22Rv1 (cell line): ENCODE data around the gene IQGAP1.
"Not testable (repeated sequence)": the region's sequence is repeated elsewhere in the genome, so short reads cannot be mapped to it uniquely, and the experiment has no call there.

Experiments
- H3K27ac ChIP-seq: fragments of 450-650 bp; 2 replicates; pipeline ENCODE4 v1.5.1; 2017
- CTCF ChIP-seq: fragments of 450-650 bp; IDR thresholded peaks from 2 replicates; pipeline ENCODE4 v1.5.1; 2017; ENCODE audit warnings: mild to moderate bottlenecking
- ZFX ChIP-seq: fragments of 450-650 bp; IDR thresholded peaks from 2 replicates; pipeline ENCODE4 v1.6.1; 2017; ENCODE audit warnings: antibody characterized with exemption, borderline replicate concordance

Gene IQGAP1

GRCh38 chr15:90402223-90402622 lies 14.2 kb downstream of the IQGAP1 start:
- peak overlapping the region; percentile 80 for H3K27ac ChIP-seq
- TF ChIP-seq CTCF (no peak), ZFX (no peak)

- H3K27ac ChIP-seq = peak overlapping the region; percentile 80
- TF ChIP-seq CTCF = no peak
- TF ChIP-seq ZFX = no peak
Measured at GRCh38 chr15:90402767-90403166, 14.7 kb downstream of the IQGAP1 start.

GRCh38 chr15:90405055-90405607 lies 17.1 kb downstream of the IQGAP1 start:
- H3K27ac ChIP-seq = no peak overlapping the region
- TF ChIP-seq CTCF (no peak), ZFX (no peak)

GRCh38 chr15:90407336-90407735 lies 19.3 kb downstream of the IQGAP1 start:
- TF ChIP-seq ZFX = no peak
- TF ChIP-seq CTCF = no peak
- no peak overlapping the region for H3K27ac ChIP-seq

- H3K27ac ChIP-seq = no peak overlapping the region
- TF ChIP-seq CTCF (no peak), ZFX (no peak)
Measured at GRCh38 chr15:90407871-90408317, 19.9 kb downstream of the IQGAP1 start.

- H3K27ac ChIP-seq = no peak overlapping the region
- TF ChIP-seq CTCF = no peak
- no peak for TF ChIP-seq ZFX
Measured at GRCh38 chr15:90408657-90409056, 20.6 kb downstream of the IQGAP1 start.

GRCh38 chr15:90409587-90409986 lies 21.5 kb downstream of the IQGAP1 start:
- not testable (repeated sequence) for H3K27ac ChIP-seq

GRCh38 chr15:90410316-90410715 lies 22.3 kb downstream of the IQGAP1 start:
- H3K27ac ChIP-seq = not testable (repeated sequence)

GRCh38 chr15:90411176-90411575 lies 23.1 kb downstream of the IQGAP1 start:
- no peak for TF ChIP-seq ZFX
- H3K27ac ChIP-seq = no peak overlapping the region
